Activated naive CD8-positive, alpha-beta T cell (primary cell): ENCODE data around the gene STRBP.
"Not testable (repeated sequence)": the region's sequence is repeated elsewhere in the genome, so short reads cannot be mapped to it uniquely, and the experiment has no call there.

Experiments
- H3K27ac Mint-ChIP-seq: one replicate; pipeline ENCODE4 v1.8.0; 2021; ENCODE audit warnings: mixed read lengths
- H3K27me3 Mint-ChIP-seq: one replicate; pipeline ENCODE4 v1.8.0; 2021; ENCODE audit warnings: mixed read lengths
- H3K36me3 Mint-ChIP-seq: one replicate; pipeline ENCODE4 v1.8.0; 2021; ENCODE audit warnings: mixed read lengths
- H3K4me1 Mint-ChIP-seq: one replicate; pipeline ENCODE4 v1.8.0; 2021; ENCODE audit warnings: low read depth, mixed read lengths
- H3K4me3 Mint-ChIP-seq: one replicate; pipeline ENCODE4 v1.8.0; 2021; ENCODE audit warnings: mild to moderate bottlenecking, mixed read lengths
- H3K9me3 Mint-ChIP-seq: one replicate; pipeline ENCODE4 v1.8.0; 2021; ENCODE audit warnings: low read depth, mixed read lengths

The STRBP gene

GRCh38 chr9:123268465-123269259, at the start of gene STRBP:
TSS of gene STRBP (minus strand) at chr9:123268586. CDS start at chr9:123184134, 84,452 bp downstream.
- H3K27me3 Mint-ChIP-seq = no peaks in the 10 kb centered on the region
- H3K4me3 Mint-ChIP-seq = peak within 1 kb of the TSS; percentile 88
- H3K4me1 Mint-ChIP-seq = peaks cover 36% of the 10 kb centered on the region
- H3K9me3 Mint-ChIP-seq = no peaks in the 10 kb centered on the region
- no peaks in the 10 kb centered on the region for H3K36me3 Mint-ChIP-seq
- H3K27ac Mint-ChIP-seq = peak within 1 kb of the TSS; percentile 41

- no peak overlapping the region for H3K4me3 Mint-ChIP-seq
- no peaks in the 10 kb centered on the region for H3K27me3 Mint-ChIP-seq
- H3K27ac Mint-ChIP-seq = no peak overlapping the region
- H3K4me1 Mint-ChIP-seq = peaks cover 7% of the 10 kb centered on the region
- H3K36me3 Mint-ChIP-seq = no peaks in the 10 kb centered on the region
- H3K9me3 Mint-ChIP-seq = no peaks in the 10 kb centered on the region
These were observed 47.8 kb upstream of the STRBP start for GRCh38 chr9:123316053-123316718.

- H3K27ac Mint-ChIP-seq = no peak overlapping the region
- H3K36me3 Mint-ChIP-seq = no peaks in the 10 kb centered on the region
- H3K4me3 Mint-ChIP-seq = no peak overlapping the region
- peaks cover 6% of the 10 kb centered on the region for H3K4me1 Mint-ChIP-seq
- H3K9me3 Mint-ChIP-seq = no peaks in the 10 kb centered on the region
- H3K27me3 Mint-ChIP-seq = no peaks in the 10 kb centered on the region
These were observed 47.2 kb upstream of the STRBP start for GRCh38 chr9:123315635-123316034.

- Mint-ChIP-seq H3K4me3 (no peak overlapping the region), H3K9me3 (no peaks in the 10 kb centered on the region), H3K4me1 (peaks cover 2% of the 10 kb centered on the region), H3K36me3 (no peaks in the 10 kb centered on the region), H3K27me3 (no peaks in the 10 kb centered on the region), H3K27ac (no peak overlapping the region)
These were observed 46.2 kb upstream of the STRBP start for GRCh38 chr9:123314617-123315016.

- Mint-ChIP-seq H3K27me3 (no peaks in the 10 kb centered on the region), H3K4me3 (no peak overlapping the region), H3K9me3 (no peaks in the 10 kb centered on the region), H3K36me3 (no peaks in the 10 kb centered on the region), H3K4me1 (peaks cover 2% of the 10 kb centered on the region), H3K27ac (no peak overlapping the region)
These were observed 44.0 kb upstream of the STRBP start for GRCh38 chr9:123312306-123312877.

- Mint-ChIP-seq H3K9me3 (no peaks in the 10 kb centered on the region), H3K4me3 (no peak overlapping the region), H3K27me3 (no peaks in the 10 kb centered on the region), H3K27ac (no peak overlapping the region), H3K4me1 (peaks cover 2% of the 10 kb centered on the region), H3K36me3 (no peaks in the 10 kb centered on the region)
These were observed 42.9 kb upstream of the STRBP start for GRCh38 chr9:123311250-123311752.

- H3K36me3 Mint-ChIP-seq = no peaks in the 10 kb centered on the region
- H3K4me1 Mint-ChIP-seq = peaks cover 3% of the 10 kb centered on the region
These were observed 42.3 kb upstream of the STRBP start for GRCh38 chr9:123310551-123311249.

GRCh38 chr9:123309611-123310010, 41.2 kb upstream of the STRBP start:
- Mint-ChIP-seq H3K36me3 (no peaks in the 10 kb centered on the region), H3K4me1 (peaks cover 12% of the 10 kb centered on the region), H3K4me3 (no peak overlapping the region), H3K27ac (no peak overlapping the region), H3K27me3 (no peaks in the 10 kb centered on the region), H3K9me3 (no peaks in the 10 kb centered on the region)

More at GRCh38 chr9:123310551-123311249, 42.3 kb upstream of the STRBP start:
- Mint-ChIP-seq H3K9me3 (no peaks in the 10 kb centered on the region), H3K27ac (no peak overlapping the region), H3K4me3 (no peak overlapping the region), H3K27me3 (no peaks in the 10 kb centered on the region)

GRCh38 chr9:123305879-123306278, 37.5 kb upstream of the STRBP start:
- Mint-ChIP-seq H3K27me3 (no peaks in the 10 kb centered on the region), H3K27ac (no peak overlapping the region), H3K4me3 (no peak overlapping the region), H3K36me3 (no peaks in the 10 kb centered on the region), H3K9me3 (no peaks in the 10 kb centered on the region), H3K4me1 (peaks cover 36% of the 10 kb centered on the region)

GRCh38 chr9:123304340-123304691, 35.9 kb upstream of the STRBP start:
- no peaks in the 10 kb centered on the region for H3K27me3 Mint-ChIP-seq
- H3K4me1 Mint-ChIP-seq = peaks cover 36% of the 10 kb centered on the region
- H3K4me3 Mint-ChIP-seq = peak overlapping the region; percentile 64
- no peaks in the 10 kb centered on the region for H3K36me3 Mint-ChIP-seq
- H3K9me3 Mint-ChIP-seq = no peaks in the 10 kb centered on the region
- H3K27ac Mint-ChIP-seq = no peak overlapping the region

GRCh38 chr9:123302348-123303214, 34.2 kb upstream of the STRBP start:
- Mint-ChIP-seq H3K27me3 (no peaks in the 10 kb centered on the region), H3K4me1 (peaks cover 36% of the 10 kb centered on the region), H3K9me3 (no peaks in the 10 kb centered on the region), H3K36me3 (no peaks in the 10 kb centered on the region), H3K27ac (peak overlapping the region; percentile 59), H3K4me3 (peak overlapping the region; percentile 30)

- H3K4me1 Mint-ChIP-seq = peaks cover 36% of the 10 kb centered on the region
- not testable (repeated sequence) for H3K9me3 Mint-ChIP-seq, H3K27ac Mint-ChIP-seq, H3K27me3 Mint-ChIP-seq, H3K36me3 Mint-ChIP-seq
- H3K4me3 Mint-ChIP-seq = peak overlapping the region; percentile 39
These were observed 33.5 kb upstream of the STRBP start for GRCh38 chr9:123301936-123302335.

GRCh38 chr9:123300554-123300953, 32.2 kb upstream of the STRBP start:
- Mint-ChIP-seq H3K27ac (no peak overlapping the region), H3K4me1 (peaks cover 34% of the 10 kb centered on the region), H3K4me3 (no peak overlapping the region)

GRCh38 chr9:123299558-123300126, 31.3 kb upstream of the STRBP start:
- H3K27ac Mint-ChIP-seq = no peak overlapping the region
- peaks cover 26% of the 10 kb centered on the region for H3K4me1 Mint-ChIP-seq
- no peaks in the 10 kb centered on the region for H3K27me3 Mint-ChIP-seq
- H3K9me3 Mint-ChIP-seq = no peaks in the 10 kb centered on the region
- H3K36me3 Mint-ChIP-seq = no peaks in the 10 kb centered on the region
- no peak overlapping the region for H3K4me3 Mint-ChIP-seq

More at GRCh38 chr9:123300554-123300953, 32.2 kb upstream of the STRBP start:
- no peaks in the 10 kb centered on the region for H3K36me3 Mint-ChIP-seq
- H3K27me3 Mint-ChIP-seq = no peaks in the 10 kb centered on the region
- H3K9me3 Mint-ChIP-seq = no peaks in the 10 kb centered on the region
